WTC11 (cell line): ENCODE results near the gene CA5A. TPM values are rescaled to one million over a fixed set of nuclear protein-coding genes. Genes with fewer than 3 reads are reported as not detected.
A peak's percentile ranks its signal among the peaks of the same experiment; 100 is the strongest.

Experiments
- ATAC-seq: fragments of 200-7000 bp; cut with Tn5 transposase; 2 replicates; pipeline ENCODE4 v1.10.0; 2021; ENCODE audit warnings: mild to moderate bottlenecking, moderate library complexity
- CTCF ChIA-PET: fragments of 300-600 bp; sonication (Branson Sonifier 250); formaldehyde crosslinking; loops from one replicate; lab custom pipeline; 2021; ENCODE audit warnings: antibody characterized with exemption; lab: Charles Lee
- POLR2A ChIA-PET: fragments of 350-600 bp; sonication (Branson Sonifier 250); formaldehyde crosslinking; loops from one replicate; lab custom pipeline; 2021; ENCODE audit warnings: antibody characterized with exemption; lab: Charles Lee
- DNase-seq: peaks from one replicate; pipeline ENCODE4 v3.0.0; 2021; ENCODE audit warnings: low spot score
- H3K27ac Mint-ChIP-seq: 2 replicates; pipeline ENCODE4 v1.8.0; 2021; ENCODE audit warnings: mixed read lengths
- H3K27me3 Mint-ChIP-seq: 2 replicates; pipeline ENCODE4 v1.8.0; 2021; ENCODE audit warnings: low read depth, mild to moderate bottlenecking, moderate library complexity, mixed read lengths
- H3K36me3 Mint-ChIP-seq: 2 replicates; pipeline ENCODE4 v1.8.0; 2021; ENCODE audit warnings: mixed read lengths
- H3K4me1 Mint-ChIP-seq: 2 replicates; pipeline ENCODE4 v1.8.0; 2022; ENCODE audit warnings: mixed read lengths
- H3K4me3 Mint-ChIP-seq: 2 replicates; pipeline ENCODE4 v1.8.0; 2021; ENCODE audit warnings: mild to moderate bottlenecking, moderate library complexity, mixed read lengths
- H3K9me3 Mint-ChIP-seq: 2 replicates; pipeline ENCODE4 v1.8.0; 2021; ENCODE audit warnings: mixed read lengths
- CREB1 ChIP-seq: sonication (generic); formaldehyde crosslinking; IDR thresholded peaks from 2 replicates; pipeline ENCODE4 v1.8.0; 2023; ENCODE audit warnings: mild to moderate bottlenecking, missing genetic modification reagents
- GABPB1 ChIP-seq: sonication (generic); formaldehyde crosslinking; IDR thresholded peaks from 2 replicates; pipeline ENCODE4 v1.8.1; 2023; ENCODE audit warnings: mild to moderate bottlenecking, missing genetic modification reagents
- NR1H2 ChIP-seq: sonication (generic); formaldehyde crosslinking; IDR thresholded peaks from 2 replicates; pipeline ENCODE4 v1.9.0; 2021; ENCODE audit warnings: mild to moderate bottlenecking, moderate library complexity, missing genetic modification reagents
- ZNF317 ChIP-seq: sonication (generic); formaldehyde crosslinking; IDR thresholded peaks from 2 replicates; pipeline ENCODE4 v1.8.1; 2023; ENCODE audit warnings: low read depth, mild to moderate bottlenecking, moderate library complexity, missing genetic modification reagents, borderline replicate concordance
- ZNF396 ChIP-seq: fragments of 250-450 bp; sonication (Bioruptor Pico); IDR thresholded peaks from 2 replicates; pipeline ENCODE4 v1.8.0; 2021; ENCODE audit warnings: mild to moderate bottlenecking, moderate library complexity, borderline replicate concordance
- total RNA-seq: library from RNA; stranded (reverse); gene quantifications from 3 replicates; pipeline ENCODE4 v1.2.3, GENCODE V29; 2021
- TF ChIP-seq, protein P1 (sequence below): fragments of 250-450 bp; sonication (Bioruptor Pico); IDR thresholded peaks from 2 replicates; pipeline ENCODE4 v1.9.0; 2021; ENCODE audit warnings: mild to moderate bottlenecking
- TF ChIP-seq, protein P2 (sequence below): fragments of 250-450 bp; sonication (Bioruptor Pico); IDR thresholded peaks from 2 replicates; pipeline ENCODE4 v1.9.0; 2021; ENCODE audit warnings: mild to moderate bottlenecking
- TF ChIP-seq, protein P3 (sequence below): sonication (generic); formaldehyde crosslinking; IDR thresholded peaks from 2 replicates; pipeline ENCODE4 v1.8.0; 2023; ENCODE audit warnings: mild to moderate bottlenecking, missing genetic modification reagents
- TF ChIP-seq, protein P4 (sequence below): fragments of 250-450 bp; sonication (Bioruptor Pico); conservative IDR thresholded peaks from 2 replicates; pipeline ENCODE4 v1.9.0; 2021; ENCODE audit warnings: mild to moderate bottlenecking
- TF ChIP-seq, protein P5 (sequence below): sonication (generic); formaldehyde crosslinking; IDR thresholded peaks from 2 replicates; pipeline ENCODE4 v1.8.1; 2023; ENCODE audit warnings: mild to moderate bottlenecking, missing genetic modification reagents, moderate library complexity

Gene CA5A
- total RNA-seq, 1 experiment from 2014 or later, result not detected

DNA sequence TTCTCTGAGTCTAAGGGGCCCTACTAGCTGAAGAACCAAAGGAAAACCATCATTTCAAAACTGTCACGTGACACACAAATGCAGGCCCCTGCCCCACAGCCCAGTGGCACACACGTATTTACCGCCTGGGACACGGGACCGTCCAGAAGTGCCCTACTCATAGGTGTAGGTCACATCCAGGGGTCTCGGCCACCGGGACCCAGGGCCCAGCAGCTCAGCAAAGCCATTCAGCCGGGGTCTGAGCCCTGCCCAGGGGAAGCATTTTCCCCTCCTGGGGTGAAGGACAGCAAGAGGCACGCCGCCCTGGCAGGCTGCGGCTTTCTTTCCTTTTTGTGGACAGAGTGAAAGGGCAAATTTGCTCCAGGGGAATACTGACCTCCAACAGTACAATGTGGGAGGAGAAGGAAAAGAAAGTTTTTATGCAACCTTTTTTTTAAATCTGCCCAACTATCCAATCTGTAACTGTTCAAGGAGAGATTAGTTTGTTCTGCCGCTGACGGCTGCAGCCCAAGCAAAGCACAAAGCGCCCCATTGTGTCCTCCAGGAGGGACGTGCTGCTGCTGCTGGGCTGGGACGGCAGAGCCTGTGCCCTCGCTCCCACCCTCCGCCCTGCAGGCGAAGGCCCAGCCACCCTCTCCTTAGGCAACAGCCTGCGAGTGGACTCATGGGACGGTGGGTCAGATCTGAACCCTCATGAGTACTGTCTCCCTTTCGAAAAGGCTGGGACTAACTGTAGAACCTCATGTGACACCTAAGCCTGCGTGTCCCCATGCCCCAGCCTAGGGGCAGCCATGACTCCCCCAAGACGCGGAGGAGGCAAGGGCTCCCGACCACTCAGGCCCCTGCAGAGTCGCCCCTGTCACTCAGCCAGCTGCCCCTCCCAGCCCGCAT, 88.3 kb downstream of the CA5A start:
- H3K27me3 Mint-ChIP-seq, result no peaks in the 10 kb centered on the region
- no peaks in the 10 kb centered on the region for H3K9me3 Mint-ChIP-seq
- ChIA-PET CTCF (interaction anchor here (0.9 to 10.4 kb wide), 4 partner anchors 11 to 71 kb away, joined by 3 to 234 read pairs (median 64); partner anchors contain the start of gene SLC7A5), POLR2A (interaction anchor here (0.7 to 1.6 kb wide), 4 partner anchors 11 to 82 kb away, joined by 3 to 15 read pairs (median 4); no protein-coding TSS in a partner anchor)
- ATAC-seq (no peak), DNase-seq (no peak)
- peaks cover 7% of the 10 kb centered on the region; the same call in 1 of the 2 replicates for H3K36me3 Mint-ChIP-seq
- H3K4me3 Mint-ChIP-seq, result no peak overlapping the region
- peaks cover 27% of the 10 kb centered on the region for H3K4me1 Mint-ChIP-seq
- TF ChIP-seq GABPB1 (CRISPR knock-in tag), result peak; percentile 86
- TF ChIP-seq, protein P1, sequence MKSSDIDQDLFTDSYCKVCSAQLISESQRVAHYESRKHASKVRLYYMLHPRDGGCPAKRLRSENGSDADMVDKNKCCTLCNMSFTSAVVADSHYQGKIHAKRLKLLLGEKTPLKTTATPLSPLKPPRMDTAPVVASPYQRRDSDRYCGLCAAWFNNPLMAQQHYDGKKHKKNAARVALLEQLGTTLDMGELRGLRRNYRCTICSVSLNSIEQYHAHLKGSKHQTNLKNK, result no peak
- TF ChIP-seq, protein P2, sequence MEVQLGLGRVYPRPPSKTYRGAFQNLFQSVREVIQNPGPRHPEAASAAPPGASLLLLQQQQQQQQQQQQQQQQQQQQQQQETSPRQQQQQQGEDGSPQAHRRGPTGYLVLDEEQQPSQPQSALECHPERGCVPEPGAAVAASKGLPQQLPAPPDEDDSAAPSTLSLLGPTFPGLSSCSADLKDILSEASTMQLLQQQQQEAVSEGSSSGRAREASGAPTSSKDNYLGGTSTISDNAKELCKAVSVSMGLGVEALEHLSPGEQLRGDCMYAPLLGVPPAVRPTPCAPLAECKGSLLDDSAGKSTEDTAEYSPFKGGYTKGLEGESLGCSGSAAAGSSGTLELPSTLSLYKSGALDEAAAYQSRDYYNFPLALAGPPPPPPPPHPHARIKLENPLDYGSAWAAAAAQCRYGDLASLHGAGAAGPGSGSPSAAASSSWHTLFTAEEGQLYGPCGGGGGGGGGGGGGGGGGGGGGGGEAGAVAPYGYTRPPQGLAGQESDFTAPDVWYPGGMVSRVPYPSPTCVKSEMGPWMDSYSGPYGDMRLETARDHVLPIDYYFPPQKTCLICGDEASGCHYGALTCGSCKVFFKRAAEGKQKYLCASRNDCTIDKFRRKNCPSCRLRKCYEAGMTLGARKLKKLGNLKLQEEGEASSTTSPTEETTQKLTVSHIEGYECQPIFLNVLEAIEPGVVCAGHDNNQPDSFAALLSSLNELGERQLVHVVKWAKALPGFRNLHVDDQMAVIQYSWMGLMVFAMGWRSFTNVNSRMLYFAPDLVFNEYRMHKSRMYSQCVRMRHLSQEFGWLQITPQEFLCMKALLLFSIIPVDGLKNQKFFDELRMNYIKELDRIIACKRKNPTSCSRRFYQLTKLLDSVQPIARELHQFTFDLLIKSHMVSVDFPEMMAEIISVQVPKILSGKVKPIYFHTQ, result no peak
- H3K27ac Mint-ChIP-seq, result no peak overlapping the region

DNA sequence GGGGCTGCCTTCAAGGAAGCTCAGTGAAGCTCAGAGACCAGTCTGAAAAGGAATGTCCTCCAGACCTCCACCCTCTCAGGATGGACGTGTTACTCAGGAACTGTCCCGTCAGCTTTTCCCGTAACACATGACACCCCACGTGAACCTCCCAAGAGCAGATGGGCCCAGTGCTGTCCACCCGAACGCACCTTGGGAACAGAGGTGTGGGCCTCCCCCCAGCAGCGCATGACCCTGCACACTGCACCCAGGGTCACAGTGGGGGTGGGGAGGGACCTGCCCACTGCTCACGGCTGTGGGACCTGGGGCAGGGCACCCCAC, 88.9 kb downstream of the CA5A start:
- DNase-seq (no peak), ATAC-seq (no peak)
- TF ChIP-seq CREB1 (CRISPR knock-in tag), result no peak
- no peak for TF ChIP-seq NR1H2 (CRISPR knock-in tag)
- TF ChIP-seq, protein P3, sequence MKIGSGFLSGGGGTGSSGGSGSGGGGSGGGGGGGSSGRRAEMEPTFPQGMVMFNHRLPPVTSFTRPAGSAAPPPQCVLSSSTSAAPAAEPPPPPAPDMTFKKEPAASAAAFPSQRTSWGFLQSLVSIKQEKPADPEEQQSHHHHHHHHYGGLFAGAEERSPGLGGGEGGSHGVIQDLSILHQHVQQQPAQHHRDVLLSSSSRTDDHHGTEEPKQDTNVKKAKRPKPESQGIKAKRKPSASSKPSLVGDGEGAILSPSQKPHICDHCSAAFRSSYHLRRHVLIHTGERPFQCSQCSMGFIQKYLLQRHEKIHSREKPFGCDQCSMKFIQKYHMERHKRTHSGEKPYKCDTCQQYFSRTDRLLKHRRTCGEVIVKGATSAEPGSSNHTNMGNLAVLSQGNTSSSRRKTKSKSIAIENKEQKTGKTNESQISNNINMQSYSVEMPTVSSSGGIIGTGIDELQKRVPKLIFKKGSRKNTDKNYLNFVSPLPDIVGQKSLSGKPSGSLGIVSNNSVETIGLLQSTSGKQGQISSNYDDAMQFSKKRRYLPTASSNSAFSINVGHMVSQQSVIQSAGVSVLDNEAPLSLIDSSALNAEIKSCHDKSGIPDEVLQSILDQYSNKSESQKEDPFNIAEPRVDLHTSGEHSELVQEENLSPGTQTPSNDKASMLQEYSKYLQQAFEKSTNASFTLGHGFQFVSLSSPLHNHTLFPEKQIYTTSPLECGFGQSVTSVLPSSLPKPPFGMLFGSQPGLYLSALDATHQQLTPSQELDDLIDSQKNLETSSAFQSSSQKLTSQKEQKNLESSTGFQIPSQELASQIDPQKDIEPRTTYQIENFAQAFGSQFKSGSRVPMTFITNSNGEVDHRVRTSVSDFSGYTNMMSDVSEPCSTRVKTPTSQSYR (CRISPR knock-in tag), result no peak
- TF ChIP-seq ZNF317 (CRISPR knock-in tag), result no peak
- TF ChIP-seq GABPB1 (CRISPR knock-in tag), result no peak
- TF ChIP-seq, protein P4, sequence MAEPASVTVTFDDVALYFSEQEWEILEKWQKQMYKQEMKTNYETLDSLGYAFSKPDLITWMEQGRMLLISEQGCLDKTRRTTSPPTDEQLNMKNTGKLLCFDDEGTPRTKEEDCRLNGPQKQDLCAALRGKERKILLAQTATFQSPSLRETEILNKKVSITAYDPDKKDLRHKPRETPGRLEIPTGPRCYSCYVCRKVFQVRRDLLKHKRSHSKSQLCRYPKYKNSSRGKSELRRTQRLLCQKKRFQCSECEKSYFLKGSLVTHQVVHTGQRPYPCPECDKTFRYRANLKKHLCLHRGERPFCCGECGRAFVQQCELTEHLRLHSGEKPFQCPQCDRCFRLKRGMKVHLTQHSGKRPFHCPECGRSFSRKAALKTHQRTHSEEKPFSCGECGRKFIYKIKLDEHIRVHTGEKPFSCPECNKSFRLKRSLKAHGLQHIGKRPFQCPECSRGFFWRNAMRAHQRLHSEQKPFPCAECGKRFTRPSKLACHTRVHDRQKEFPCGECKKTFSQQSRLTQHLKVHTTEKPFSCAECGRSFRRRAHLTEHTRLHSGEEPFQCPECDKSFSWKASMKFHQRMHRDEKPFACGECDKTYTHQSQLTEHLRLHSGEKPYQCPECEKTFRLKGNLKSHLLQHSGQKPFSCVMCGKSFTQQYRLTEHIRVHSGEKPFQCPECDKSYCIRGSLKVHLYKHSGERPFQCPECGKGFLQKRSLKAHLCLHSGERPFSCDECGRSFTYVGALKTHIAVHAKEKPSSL, result no peak
- TF ChIP-seq ZNF396 (CRISPR knock-in tag), result no peak
- TF ChIP-seq, protein P5, sequence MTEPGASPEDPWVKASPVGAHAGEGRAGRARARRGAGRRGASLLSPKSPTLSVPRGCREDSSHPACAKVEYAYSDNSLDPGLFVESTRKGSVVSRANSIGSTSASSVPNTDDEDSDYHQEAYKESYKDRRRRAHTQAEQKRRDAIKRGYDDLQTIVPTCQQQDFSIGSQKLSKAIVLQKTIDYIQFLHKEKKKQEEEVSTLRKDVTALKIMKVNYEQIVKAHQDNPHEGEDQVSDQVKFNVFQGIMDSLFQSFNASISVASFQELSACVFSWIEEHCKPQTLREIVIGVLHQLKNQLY (CRISPR knock-in tag), result no peak
- Mint-ChIP-seq H3K27ac (no peak overlapping the region), H3K27me3 (no peaks in the 10 kb centered on the region), H3K9me3 (no peaks in the 10 kb centered on the region), H3K36me3 (peaks cover 7% of the 10 kb centered on the region; the same call in 1 of the 2 replicates), H3K4me1 (peaks cover 27% of the 10 kb centered on the region), H3K4me3 (no peak overlapping the region)
- ChIA-PET POLR2A (interaction anchor here (0.7 to 1.6 kb wide), 4 partner anchors 12 to 81 kb away, joined by 3 to 15 read pairs (median 4); no protein-coding TSS in a partner anchor), CTCF (interaction anchor here (0.9 to 10.4 kb wide), 4 partner anchors 11 to 71 kb away, joined by 3 to 234 read pairs (median 64); partner anchors contain the start of gene SLC7A5)
